A375 (cell line): ENCODE data around the gene JUN. TPM values are rescaled to one million over a fixed set of nuclear protein-coding genes. Genes with fewer than 3 reads are reported as not detected.

Experiments
- total RNA-seq: library from RNA; depleted of rRNA; stranded (reverse); fragments of >200 nt; shearing (Covaris generic); gene quantifications from 2 replicates; pipeline ENCODE4 v1.2.3, GENCODE V29; 2014; rRNA removed

The JUN gene
- total RNA-seq, result 29.0 and 35.0 TPM in 2 replicates

DNA sequence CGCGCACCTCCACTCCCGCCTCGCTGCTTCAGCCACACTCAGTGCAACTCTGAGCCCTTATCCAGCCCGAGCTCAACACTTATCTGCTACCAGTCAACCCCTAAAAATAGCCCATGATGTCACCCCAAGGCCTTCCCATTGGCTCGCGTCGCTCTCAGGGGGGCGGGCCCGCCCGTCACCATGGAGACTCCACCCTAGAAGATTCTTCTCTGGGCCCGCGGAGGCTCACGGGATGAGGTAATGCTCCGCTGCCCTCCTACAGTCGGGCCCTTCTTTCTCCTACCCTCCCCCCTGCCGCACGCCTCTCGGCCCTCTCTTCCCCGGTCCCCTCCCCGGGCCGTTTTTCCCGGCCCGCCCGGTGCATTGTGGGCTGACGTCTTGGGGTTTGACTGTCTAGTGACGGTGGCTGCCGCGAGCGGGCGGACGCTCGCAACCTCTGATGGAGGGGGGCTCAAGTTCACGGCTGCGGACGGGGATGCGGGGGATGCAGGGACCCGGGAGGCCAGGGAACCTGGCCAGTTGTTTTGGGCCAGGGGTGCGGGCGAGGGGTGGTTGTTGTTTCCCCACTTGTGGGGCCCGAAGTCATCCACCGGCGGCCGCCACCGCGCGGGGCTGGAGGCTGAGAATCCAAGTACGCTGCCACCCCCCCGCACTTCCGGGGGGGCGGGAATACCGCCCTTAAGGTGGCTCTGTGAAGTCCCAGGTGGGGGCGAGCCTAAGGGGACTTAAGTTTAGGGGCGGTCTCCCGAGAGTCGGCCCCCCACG, at the start of gene JUN:
TSS of gene JUN (minus strand) at position 55 of the 765 bp plus-strand sequence. CDS start 977 bp downstream, outside the sequence.

Other genes with a start within 250 kb of the JUN start
- 24.1 and 29.8 TPM in 2 replicates for gene OMA1, start 237.3 kb downstream of the JUN start, total RNA-seq
- 0.04 TPM in 1 of 2 replicates, not detected in the other for gene TACSTD2, start 206.8 kb downstream of the JUN start, total RNA-seq
- gene MYSM1, start 84.0 kb downstream of the JUN start, total RNA-seq, result 21.7 and 29.2 TPM in 2 replicates